H9 (cell line): Measurements from ENCODE around the gene TRMT2A. TPM values are rescaled to one million over a fixed set of nuclear protein-coding genes. Genes with fewer than 3 reads are reported as not detected.

Experiments used
- DNase-seq: peaks from one replicate; pipeline ENCODE4 v3.0.0-alpha.2; 2017
- H2AFZ ChIP-seq: one replicate; pipeline ENCODE4 v1.6.1; 2013; ENCODE audit warnings: mild to moderate bottlenecking, low read length, control low read depth, moderate library complexity
- H2AK5ac ChIP-seq: 2 replicates; pipeline ENCODE4 v1.6.1; 2013; ENCODE audit warnings: low read length, control low read depth, mixed read lengths; ENCODE audit not compliant: insufficient read length
- H2BK120ac ChIP-seq: one replicate; pipeline ENCODE4 v1.6.1; 2013; ENCODE audit warnings: low read depth, mild to moderate bottlenecking, low read length, control low read depth, inconsistent platforms; ENCODE audit not compliant: poor library complexity, severe bottlenecking
- H2BK12ac ChIP-seq: 2 replicates; pipeline ENCODE4 v1.6.1; 2013; ENCODE audit warnings: low read length, control low read depth, mixed read lengths, low read depth; ENCODE audit not compliant: insufficient read length
- H2BK15ac ChIP-seq: 2 replicates; pipeline ENCODE4 v1.6.1; 2013; ENCODE audit warnings: low read depth, low read length, control low read depth
- H2BK20ac ChIP-seq: one replicate; pipeline ENCODE4 v1.6.1; 2013; ENCODE audit warnings: low read depth, mild to moderate bottlenecking, low read length, control low read depth, inconsistent platforms; ENCODE audit not compliant: poor library complexity, severe bottlenecking
- H2BK5ac ChIP-seq: 2 replicates; pipeline ENCODE4 v1.6.1; 2013; ENCODE audit warnings: low read length, control low read depth, mixed read lengths; ENCODE audit not compliant: insufficient read length
- H3K14ac ChIP-seq: 2 replicates; pipeline ENCODE4 v1.6.1; 2013; ENCODE audit warnings: low read length, control low read depth; ENCODE audit not compliant: insufficient read depth
- H3K18ac ChIP-seq: 2 replicates; pipeline ENCODE4 v1.6.1; 2013; ENCODE audit warnings: low read depth, mild to moderate bottlenecking, mixed read lengths, low read length, control low read depth; ENCODE audit not compliant: insufficient read length
- H3K23ac ChIP-seq: 2 replicates; pipeline ENCODE4 v1.6.1; 2013; ENCODE audit warnings: low read length, control low read depth, mixed read lengths, low read depth; ENCODE audit not compliant: insufficient read length
- H3K23me2 ChIP-seq: 2 replicates; pipeline ENCODE4 v1.6.1; 2013; ENCODE audit warnings: low read depth, mild to moderate bottlenecking, mixed read lengths, low read length, control low read depth; ENCODE audit not compliant: insufficient read length, poor library complexity, severe bottlenecking
- H3K27ac ChIP-seq: 2 replicates; pipeline ENCODE4 v1.5.1; 2013; ENCODE audit warnings: low read length, control low read depth, mixed read lengths, low read depth; ENCODE audit not compliant: insufficient read length
- H3K27me3 ChIP-seq: 2 replicates; pipeline ENCODE4 v1.6.1; 2013; ENCODE audit warnings: low read length, control low read depth, inconsistent platforms; ENCODE audit not compliant: insufficient read depth
- H3K4ac ChIP-seq: 2 replicates; pipeline ENCODE4 v1.6.1; 2013; ENCODE audit warnings: low read depth, mild to moderate bottlenecking, control low read depth, inconsistent platforms, low read length, moderate library complexity
- H3K4me1 ChIP-seq: 2 replicates; pipeline ENCODE4 v1.6.1; 2013; ENCODE audit warnings: low read length, control low read depth, inconsistent platforms; ENCODE audit not compliant: insufficient read depth
- H3K4me2 ChIP-seq: 2 replicates; pipeline ENCODE4 v1.6.1; 2013; ENCODE audit warnings: low read length, control low read depth, mixed read lengths; ENCODE audit not compliant: insufficient read length, insufficient read depth
- H3K56ac ChIP-seq: 2 replicates; pipeline ENCODE4 v1.6.1; 2013; ENCODE audit warnings: low read depth, mild to moderate bottlenecking, mixed read lengths, low read length, control low read depth; ENCODE audit not compliant: insufficient read length
- H3K79me1 ChIP-seq: 2 replicates; pipeline ENCODE4 v1.6.1; 2013; ENCODE audit warnings: low read depth, mild to moderate bottlenecking, moderate library complexity, low read length, control low read depth, inconsistent platforms; ENCODE audit not compliant: insufficient read depth, poor library complexity, severe bottlenecking
- H3K79me2 ChIP-seq: 2 replicates; pipeline ENCODE4 v1.6.1; 2013; ENCODE audit warnings: low read length, control low read depth, inconsistent platforms; ENCODE audit not compliant: insufficient read depth
- H3K9ac ChIP-seq: 2 replicates; pipeline ENCODE4 v1.6.1; 2013; ENCODE audit warnings: low read length, control low read depth, mixed read lengths; ENCODE audit not compliant: insufficient read length; ENCODE audit errors: extremely low read depth
- H3K9me3 ChIP-seq: one replicate; pipeline ENCODE4 v1.6.1; 2013; ENCODE audit warnings: low read depth, low read length, inconsistent platforms; ENCODE audit not compliant: control insufficient read depth
- H3T11ph ChIP-seq: one replicate; pipeline ENCODE4 v1.6.1; 2013; ENCODE audit warnings: mild to moderate bottlenecking, low read length, control low read depth, inconsistent platforms
- H4K20me1 ChIP-seq: one replicate; pipeline ENCODE4 v1.6.1; 2013; ENCODE audit not compliant: control insufficient read depth, insufficient read length, insufficient read depth
- H4K5ac ChIP-seq: 2 replicates; pipeline ENCODE4 v1.6.1; 2013; ENCODE audit warnings: low read depth, mild to moderate bottlenecking, mixed read lengths, low read length, control low read depth; ENCODE audit not compliant: insufficient read length
- H4K8ac ChIP-seq: replicated peaks from 2 replicates; pipeline ENCODE4 v1.6.1; 2013; ENCODE audit warnings: low read length, control low read depth, mixed read lengths, low read depth; ENCODE audit not compliant: insufficient read length
- H4K91ac ChIP-seq: 2 replicates; pipeline ENCODE4 v1.6.1; 2013; ENCODE audit warnings: low read depth, mild to moderate bottlenecking, moderate library complexity, mixed read lengths, low read length, control low read depth; ENCODE audit not compliant: insufficient read length
- H3K27ac Mint-ChIP-seq, 3 experiments: 2 replicates in 2 of 3; 3 replicates in 1 of 3; pipeline ENCODE4 v1.8.0; 2020 to 2021; ENCODE audit warnings: mixed read lengths in 3 of 3, mild to moderate bottlenecking in 1 of 3, moderate library complexity in 1 of 3
- H3K27me3 Mint-ChIP-seq: 2 replicates; pipeline ENCODE4 v1.8.0; 2021; ENCODE audit warnings: low read depth, mild to moderate bottlenecking, moderate library complexity, mixed read lengths
- H3K36me3 Mint-ChIP-seq, 3 experiments: 2 replicates in 2 of 3; 3 replicates in 1 of 3; pipeline ENCODE4 v1.8.0; 2020 to 2021; ENCODE audit warnings: low read depth in 3 of 3, mixed read lengths in 3 of 3; ENCODE audit not compliant: insufficient read depth in 1 of 3
- H3K4me1 Mint-ChIP-seq, 2 experiments: 2 replicates each; pipeline ENCODE4 v1.8.0; 2020; ENCODE audit warnings: mixed read lengths in 2 of 2
- H3K4me3 Mint-ChIP-seq, 2 experiments: 2 replicates in 1 of 2; 3 replicates in 1 of 2; pipeline ENCODE4 v1.8.0; 2020 to 2021; ENCODE audit warnings: mild to moderate bottlenecking in 2 of 2, mixed read lengths in 2 of 2, moderate library complexity in 1 of 2
- H3K9me3 Mint-ChIP-seq, 2 experiments: 2 replicates in 1 of 2; 3 replicates in 1 of 2; pipeline ENCODE4 v1.8.0; 2020; ENCODE audit warnings: mild to moderate bottlenecking in 2 of 2, mixed read lengths in 2 of 2, moderate library complexity in 1 of 2
- CTCF ChIP-seq: fragments of 200-600 bp; sonication (generic); conservative IDR thresholded peaks from 3 replicates; pipeline ENCODE4 v1.8.0; 2021; ENCODE audit warnings: antibody characterized with exemption, mild to moderate bottlenecking
- WGBS: extraction: QIAGEN DNeasy Blood & Tissue Kit; methylation state at CpG from one replicate; pipeline ENCODE4 v1.1.7; 2013; ENCODE audit warnings: missing lambda C conversion rate, low lambda C conversion rate, mixed read lengths; ENCODE audit not compliant: insufficient read length; ENCODE audit errors: extremely low coverage; 5-methylcytosine and 5-hydroxymethylcytosine counted together
- total RNA-seq: library from RNA; stranded (reverse); gene quantifications from 2 replicates; pipeline ENCODE4 v1.2.1, GENCODE V29; 2021

TRMT2A gene
- total RNA-seq, 1 experiment from 2014 or later, result 58.2 TPM

GRCh38 chr22:20156042-20156389, 39.0 kb upstream of the TRMT2A start:
- no peak overlapping the region for H3K4ac ChIP-seq
- H2BK12ac ChIP-seq, result no peak overlapping the region
- no peaks in the 10 kb centered on the region for H3K79me1 ChIP-seq
- H3K23me2 ChIP-seq, result peaks cover 5% of the 10 kb centered on the region
- no peak overlapping the region for H3K14ac ChIP-seq
- H3K9ac ChIP-seq, result no peak overlapping the region
- Mint-ChIP-seq H3K27ac (no peak overlapping the region), H3K9me3 (no peaks in the 10 kb centered on the region; a peak in 1 of 5 replicates), H3K4me3 (no peak overlapping the region), H3K36me3 (no peaks in the 10 kb centered on the region), H3K27me3 (no peaks in the 10 kb centered on the region), H3K4me1 (peaks cover 6 to 14% of the 10 kb centered on the region in 2 experiments)
- H3K18ac ChIP-seq, result no peak overlapping the region
- H3K27me3 ChIP-seq, result no peaks in the 10 kb centered on the region
- no peaks in the 10 kb centered on the region for H4K20me1 ChIP-seq
- H3K56ac ChIP-seq, result no peak overlapping the region
- H3K23ac ChIP-seq, result no peak overlapping the region
- no peak overlapping the region for H2AFZ ChIP-seq
- no peaks in the 10 kb centered on the region for H3K9me3 ChIP-seq
- H3K27ac ChIP-seq, result no peak overlapping the region
- H2BK120ac ChIP-seq, result no peak overlapping the region
- no peaks in the 10 kb centered on the region for H3K4me1 ChIP-seq
- H3T11ph ChIP-seq, result no peak overlapping the region
- TF ChIP-seq CTCF, result no peak
- no peak overlapping the region for H4K5ac ChIP-seq
- H3K4me2 ChIP-seq, result no peak overlapping the region
- no CpG with 5 or more reads among the region's 7 CpGs for WGBS
- DNase-seq, result no peak
- no peaks in the 10 kb centered on the region for H3K79me2 ChIP-seq
- H4K91ac ChIP-seq, result no peak overlapping the region
- H4K8ac ChIP-seq, result no peak overlapping the region
- H2BK5ac ChIP-seq, result no peak overlapping the region
- H2AK5ac ChIP-seq, result no peak overlapping the region
- H2BK20ac ChIP-seq, result no peak overlapping the region
- no peak overlapping the region for H2BK15ac ChIP-seq
